Tibial artery (tissue), 4 donors: Measurements from ENCODE around the gene OR1S2.
"Not testable (repeated sequence)": the region's sequence is repeated elsewhere in the genome, so short reads cannot be mapped to it uniquely, and the experiment has no call there.

Experiments used
- DNase-seq, 2 donors: peaks; one replicate each; pipeline ENCODE4 v3.0.0-alpha.2; 2019
- H3K27ac ChIP-seq, 2 donors: fragments of 200-600 bp; sonication (generic) in 1 of 2; 1 replicate in 1 of 2; 2 replicates in 1 of 2; pipeline ENCODE4 v1.5.1; 2018 to 2019; ENCODE audit warnings: mild to moderate bottlenecking in 1 of 2
- H3K27me3 ChIP-seq, 2 donors: fragments of 200-600 bp; sonication (generic) in 1 of 2; one replicate each; pipeline versions ENCODE4 v1.5.1 to v1.6.0; 2016 to 2019
- H3K36me3 ChIP-seq, 3 donors: fragments of 200-600 bp; sonication (generic) in 2 of 3; one replicate each; pipeline ENCODE4 v1.5.1; 2016 to 2019; ENCODE audit warnings: mild to moderate bottlenecking in 2 of 3
- H3K4me1 ChIP-seq, 4 donors: fragments of 200-600 bp; sonication (generic) in 2 of 4; 1 replicate in 3 of 4; 2 replicates in 1 of 4; pipeline ENCODE4 v1.5.1; 2016 to 2019
- H3K4me3 ChIP-seq, 2 donors: fragments of 200-600 bp; sonication (generic) in 1 of 2; 1 replicate in 1 of 2; 2 replicates in 1 of 2; pipeline ENCODE4 v1.5.1; 2018 to 2019; ENCODE audit warnings: mild to moderate bottlenecking in 2 of 2
- H3K9me3 ChIP-seq, 3 donors: fragments of 200-600 bp; sonication (generic) in 1 of 3; one replicate each; pipeline ENCODE4 v1.5.1; 2016 to 2019
- CTCF ChIP-seq, 2 experiments: fragments of 200-600 bp in 1 of 2; fragments of 450-650 bp in 1 of 2; IDR thresholded peaks; one replicate each; pipeline ENCODE4 v1.5.1; 2017 to 2019; ENCODE audit warnings: antibody characterized with exemption in 2 of 2, mild to moderate bottlenecking in 1 of 2, moderate library complexity in 1 of 2
- intact Hi-C: fragments of 100-400 bp; cut with DNase I; formaldehyde crosslinking; loops from one replicate; pipeline ENCODE4 v1.15.0; 2023; ENCODE audit warnings: low total_unique reads

Gene OR1S2

GRCh38 chr11:58204042-58204441 is at the start of gene OR1S2:
Gene OR1S2 (minus strand): TSS chr11:58204142. CDS start chr11:58204142, 0 bp downstream.
- intact Hi-C loops, result no loop called here
- no peak within 1 kb of the TSS for H3K27ac ChIP-seq
- DNase-seq, result no peak
- TF ChIP-seq CTCF (IDR thresholded peaks at IDR 0.05), result no peak
- no peaks in the 10 kb centered on the region for H3K4me1 ChIP-seq
- H3K9me3 ChIP-seq, result no peaks in the 10 kb centered on the region
- H3K4me3 ChIP-seq, result no peak within 1 kb of the TSS
- H3K27me3 ChIP-seq, result no peaks in the 10 kb centered on the region
- no peaks in the 10 kb centered on the region for H3K36me3 ChIP-seq

GRCh38 chr11:58243954-58244353 is 40.0 kb upstream of the OR1S2 start:
- TF ChIP-seq CTCF (IDR thresholded peaks at IDR 0.05), result no peak
- Histone ChIP-seq H3K4me3 (no peak overlapping the region), H3K4me1 (no peaks in the 10 kb centered on the region), H3K27ac (no peak overlapping the region), H3K9me3 (peaks cover 0 to 7% (median 0%) of the 10 kb centered on the region in 3 donors), H3K27me3 (no peaks in the 10 kb centered on the region), H3K36me3 (no peaks in the 10 kb centered on the region)
- intact Hi-C loops, result no loop called here
- no peak for DNase-seq

GRCh38 chr11:58227956-58228615 is 24.1 kb upstream of the OR1S2 start:
- intact Hi-C loops, result no loop called here
- no peak for TF ChIP-seq CTCF (IDR thresholded peaks at IDR 0.05)

GRCh38 chr11:58222721-58223120 is 18.8 kb upstream of the OR1S2 start:
- Histone ChIP-seq H3K4me1 (no peaks in the 10 kb centered on the region), H3K27me3 (no peaks in the 10 kb centered on the region), H3K27ac (no peak overlapping the region), H3K36me3 (no peaks in the 10 kb centered on the region), H3K9me3 (no peaks in the 10 kb centered on the region), H3K4me3 (no peak overlapping the region)
- intact Hi-C loops, result no loop called here
- no peak for TF ChIP-seq CTCF (IDR thresholded peaks at IDR 0.05)
- no peak for DNase-seq

More at GRCh38 chr11:58227956-58228615, 24.1 kb upstream of the OR1S2 start:
- Histone ChIP-seq H3K36me3 (no peaks in the 10 kb centered on the region), H3K9me3 (no peaks in the 10 kb centered on the region), H3K4me3 (no peak overlapping the region), H3K27me3 (no peaks in the 10 kb centered on the region), H3K27ac (no peak overlapping the region), H3K4me1 (no peaks in the 10 kb centered on the region)
- no peak for DNase-seq

GRCh38 chr11:58216476-58216875 is 12.5 kb upstream of the OR1S2 start:
- H3K4me3 ChIP-seq, result no peak overlapping the region
- H3K27ac ChIP-seq, result no peak overlapping the region
- intact Hi-C loops, result no loop called here
- H3K27me3 ChIP-seq, result no peaks in the 10 kb centered on the region
- DNase-seq, result no peak
- no peaks in the 10 kb centered on the region for H3K9me3 ChIP-seq
- no peak for TF ChIP-seq CTCF (IDR thresholded peaks at IDR 0.05)
- no peaks in the 10 kb centered on the region for H3K4me1 ChIP-seq
- H3K36me3 ChIP-seq, result no peaks in the 10 kb centered on the region

GRCh38 chr11:58212420-58212819 is 8.5 kb upstream of the OR1S2 start, which contains the start of gene OR1S1:
Gene OR1S1 (plus strand): TSS chr11:58212720.
- H3K4me1 ChIP-seq, H3K27me3 ChIP-seq, H3K36me3 ChIP-seq, intact Hi-C loops, DNase-seq, H3K9me3 ChIP-seq, H3K27ac ChIP-seq, H3K4me3 ChIP-seq: not testable (repeated sequence)
